H1 (cell line): Measurements from ENCODE around the gene GLE1. TPM values are rescaled to one million over a fixed set of nuclear protein-coding genes. Genes with fewer than 3 reads are reported as not detected.

ENCODE experiments used
- CTCF ChIA-PET: fragments of 300-600 bp; sonication (Branson Sonifier 250); formaldehyde crosslinking; loops from one replicate; lab custom pipeline; 2021; ENCODE audit not compliant: partially characterized antibody; lab: Charles Lee
- POLR2A ChIA-PET: fragments of 300-600 bp; sonication (Branson Sonifier 250); formaldehyde crosslinking; loops from one replicate; lab custom pipeline; 2021; ENCODE audit warnings: inconsistent platforms; ENCODE audit not compliant: partially characterized antibody; lab: Charles Lee
- DNase-seq, 2 experiments: peaks; one replicate each; pipeline versions ENCODE4 v3.0.0 to v3.0.0-alpha.2; 2010 to 2022; ENCODE audit warnings: low spot score in 2 of 2, low read depth in 1 of 2, mixed read lengths in 1 of 2
- FAIRE-seq: peaks from 2 replicates; lab custom pipeline; 2011; peaks lifted over from hg19 to GRCh38; lab: Jason Lieb, UNC
- H2AFZ ChIP-seq: 2 replicates; pipeline ENCODE4 v1.8.1; 2012; ENCODE audit warnings: low read length, inconsistent platforms
- H2AK5ac ChIP-seq: 2 replicates; pipeline ENCODE4 v1.6.1; 2013; ENCODE audit warnings: low read depth, low read length
- H2BK120ac ChIP-seq: replicated peaks from 2 replicates; pipeline ENCODE3; 2013; ENCODE audit warnings: low read depth, low read length, inconsistent platforms
- H2BK12ac ChIP-seq: 2 replicates; pipeline ENCODE4 v1.6.1; 2013; ENCODE audit warnings: low read depth, low read length
- H2BK15ac ChIP-seq: 2 replicates; pipeline ENCODE4 v1.6.1; 2013; ENCODE audit warnings: low read length
- H2BK20ac ChIP-seq: 2 replicates; pipeline ENCODE4 v1.6.1; 2013; ENCODE audit warnings: low read length
- H2BK5ac ChIP-seq: 2 replicates; pipeline ENCODE4 v1.6.1; 2013; ENCODE audit warnings: low read depth, low read length
- H3K14ac ChIP-seq: 2 replicates; pipeline ENCODE4 v1.6.1; 2013; ENCODE audit warnings: inconsistent platforms; ENCODE audit not compliant: insufficient read length
- H3K18ac ChIP-seq: 2 replicates; pipeline ENCODE4 v1.6.1; 2013; ENCODE audit warnings: low read length; ENCODE audit errors: extremely low read depth
- H3K23ac ChIP-seq: 2 replicates; pipeline ENCODE4 v1.6.1; 2013; ENCODE audit warnings: inconsistent platforms; ENCODE audit not compliant: insufficient read length
- H3K23me2 ChIP-seq: 2 replicates; pipeline ENCODE4 v1.6.1; 2013; ENCODE audit warnings: low read depth, low read length
- H3K27ac ChIP-seq: 2 replicates; pipeline ENCODE4 v1.6.1; 2011; ENCODE audit warnings: low read depth, low read length, inconsistent platforms
- H3K27me3 ChIP-seq, 4 experiments: replicated peaks in 1 of 4; 1 replicate in 1 of 4; 2 replicates in 3 of 4; pipeline versions ENCODE4 v1.6.1 to v1.8.1; 2011 to 2013; ENCODE audit warnings: low read length in 3 of 4, mild to moderate bottlenecking in 3 of 4, inconsistent platforms in 2 of 4, mixed read lengths in 2 of 4, moderate library complexity in 1 of 4; ENCODE audit not compliant: control insufficient read depth in 3 of 4, insufficient read depth in 3 of 4; ENCODE audit errors: extremely low read depth in 1 of 4
- H3K36me3 ChIP-seq, 4 experiments: 2 replicates each; pipeline versions ENCODE4 v1.6.1 to v1.8.1; 2011 to 2013; ENCODE audit warnings: mild to moderate bottlenecking in 4 of 4, low read length in 3 of 4, moderate library complexity in 2 of 4, control low read depth in 1 of 4, inconsistent platforms in 1 of 4; ENCODE audit not compliant: insufficient read depth in 4 of 4, control insufficient read depth in 2 of 4
- H3K4ac ChIP-seq: replicated peaks from 2 replicates; pipeline ENCODE3; 2013; ENCODE audit warnings: low read length, low read depth, mixed read lengths, inconsistent platforms; ENCODE audit not compliant: insufficient read length
- H3K4me1 ChIP-seq, 4 experiments: replicated peaks in 1 of 4; 1 replicate in 1 of 4; 2 replicates in 3 of 4; pipeline versions ENCODE4 v1.6.1 to v1.8.1; 2011 to 2013; ENCODE audit warnings: low read length in 3 of 4, inconsistent platforms in 2 of 4, mixed read lengths in 1 of 4; ENCODE audit not compliant: insufficient read depth in 4 of 4, control insufficient read depth in 3 of 4
- H3K4me2 ChIP-seq, 2 experiments: 2 replicates each; pipeline versions ENCODE4 v1.6.1 to v1.8.1; 2011 to 2013; ENCODE audit warnings: low read depth in 2 of 2, low read length in 2 of 2, control low read depth in 1 of 2, inconsistent platforms in 1 of 2, mild to moderate bottlenecking in 1 of 2; ENCODE audit not compliant: insufficient read depth in 1 of 2
- H3K4me3 ChIP-seq, 4 experiments: fragments of 200-600, 300-600 bp in 1 of 4; sonication (generic), shearing (Covaris generic), sonication (Bioruptor Twin) in 1 of 4; 2 replicates each; pipeline versions ENCODE4 v1.5.1 to v1.8.1; 2011 to 2016; ENCODE audit warnings: low read length in 4 of 4, low read depth in 3 of 4, control low read depth in 2 of 4, inconsistent platforms in 2 of 4, mild to moderate bottlenecking in 2 of 4, mixed read lengths in 1 of 4, moderate library complexity in 1 of 4; ENCODE audit not compliant: insufficient read depth in 2 of 4; ENCODE audit errors: extremely low read depth in 1 of 4
- H3K56ac ChIP-seq: replicated peaks from 2 replicates; pipeline ENCODE3; 2013; ENCODE audit warnings: low read depth, mild to moderate bottlenecking, mixed read lengths, low read length, inconsistent platforms; ENCODE audit not compliant: insufficient read length
- H3K79me1 ChIP-seq: 2 replicates; pipeline ENCODE4 v1.6.1; 2013; ENCODE audit warnings: low read depth, low read length, control low read depth
- H3K79me2 ChIP-seq, 2 experiments: 2 replicates each; pipeline versions ENCODE4 v1.6.1 to v1.8.1; 2012 to 2013; ENCODE audit warnings: low read length in 2 of 2, mild to moderate bottlenecking in 2 of 2, inconsistent platforms in 1 of 2; ENCODE audit not compliant: insufficient read depth in 2 of 2, control insufficient read depth in 1 of 2
- H3K9ac ChIP-seq, 4 experiments: replicated peaks in 1 of 4; 1 replicate in 1 of 4; 2 replicates in 3 of 4; pipeline versions ENCODE4 v1.6.1 to v1.8.1; 2011 to 2013; ENCODE audit warnings: low read depth in 3 of 4, low read length in 3 of 4, control low read depth in 2 of 4, mild to moderate bottlenecking in 2 of 4, moderate library complexity in 2 of 4, inconsistent platforms in 1 of 4; ENCODE audit errors: extremely low read depth in 1 of 4
- H3K9me3 ChIP-seq, 2 experiments: 2 replicates each; pipeline versions ENCODE4 v1.6.1 to v1.8.1; 2012 to 2013; ENCODE audit warnings: mild to moderate bottlenecking in 2 of 2, moderate library complexity in 2 of 2, control low read depth in 1 of 2, inconsistent platforms in 1 of 2, low read depth in 1 of 2, low read length in 1 of 2, mixed read lengths in 1 of 2; ENCODE audit not compliant: insufficient read depth in 2 of 2
- H4K20me1 ChIP-seq, 2 experiments: replicated peaks in 1 of 2; 2 replicates each; pipeline versions ENCODE3 to v1.8.1; 2011 to 2013; ENCODE audit warnings: inconsistent platforms in 2 of 2, low read length in 2 of 2, mild to moderate bottlenecking in 1 of 2; ENCODE audit not compliant: insufficient read depth in 2 of 2, control insufficient read depth in 1 of 2
- H4K5ac ChIP-seq: 2 replicates; pipeline ENCODE4 v1.6.1; 2013; ENCODE audit warnings: low read length, low read depth, mixed read lengths, inconsistent platforms; ENCODE audit not compliant: insufficient read length
- H4K8ac ChIP-seq: 2 replicates; pipeline ENCODE4 v1.8.0; 2013; ENCODE audit warnings: mild to moderate bottlenecking, moderate library complexity, low read length, inconsistent platforms; ENCODE audit not compliant: insufficient read depth; ENCODE audit errors: extremely low read depth
- H4K91ac ChIP-seq: replicated peaks from 2 replicates; pipeline ENCODE3; 2013; ENCODE audit warnings: low read length, mixed read lengths, inconsistent platforms; ENCODE audit not compliant: insufficient read length
- ATF3 ChIP-seq: IDR thresholded peaks from 2 replicates; pipeline ENCODE4 v1.6.1; 2011; ENCODE audit warnings: low read depth, mild to moderate bottlenecking, low read length; ENCODE audit not compliant: insufficient read depth
- EGR1 ChIP-seq: IDR thresholded peaks from 2 replicates; pipeline ENCODE4 v1.6.1; 2011; ENCODE audit warnings: low read depth, low read length, borderline replicate concordance
- FOSL1 ChIP-seq: IDR thresholded peaks from 2 replicates; pipeline ENCODE4 v1.6.1; 2011; ENCODE audit warnings: mild to moderate bottlenecking, low read depth, low read length, moderate library complexity; ENCODE audit not compliant: insufficient read depth
- GTF2F1 ChIP-seq: IDR thresholded peaks from 2 replicates; pipeline ENCODE4 v1.6.1; 2012; ENCODE audit warnings: low read depth, low read length, improper control_type of control experiment, borderline replicate concordance
- HDAC2 ChIP-seq, 2 experiments: fragments of 300-600 bp in 1 of 2; sonication (generic) in 1 of 2; IDR thresholded peaks; 2 replicates each; pipeline ENCODE4 v1.6.1; 2011 to 2012; ENCODE audit warnings: low read depth in 2 of 2, low read length in 2 of 2, mild to moderate bottlenecking in 2 of 2, moderate library complexity in 2 of 2, borderline replicate concordance in 1 of 2, inconsistent platforms in 1 of 2
- KDM5A ChIP-seq: fragments of 200-600 bp; IDR thresholded peaks from 2 replicates; pipeline ENCODE4 v1.7.1; 2012; ENCODE audit warnings: mild to moderate bottlenecking, low read length, inconsistent platforms, mixed read lengths
- MAFK ChIP-seq: IDR thresholded peaks from 2 replicates; pipeline ENCODE4 v1.6.1; 2012; ENCODE audit warnings: low read depth, mild to moderate bottlenecking, improper control_type of control experiment, low read length
- RNF2 ChIP-seq: fragments of 200-900, 300-1000 bp; sonication (generic); IDR thresholded peaks from 2 replicates; pipeline ENCODE4 v1.7.1; 2016; ENCODE audit warnings: borderline replicate concordance, low read depth, mild to moderate bottlenecking, antibody characterized with exemption, low read length; ENCODE audit not compliant: poor library complexity, severe bottlenecking; ENCODE audit errors: missing control alignments
- SIX5 ChIP-seq: IDR thresholded peaks from 2 replicates; pipeline ENCODE4 v1.6.1; 2011; ENCODE audit warnings: mild to moderate bottlenecking, low read depth, low read length
- TAF1 ChIP-seq: IDR thresholded peaks from 2 replicates; pipeline ENCODE4 v1.6.1; 2011; ENCODE audit warnings: mild to moderate bottlenecking, low read depth, low read length
- TAF7 ChIP-seq: optimal IDR thresholded peaks from 2 replicates; pipeline ENCODE3; 2011; ENCODE audit warnings: low read depth, mild to moderate bottlenecking, inconsistent platforms, low read length, moderate library complexity, borderline replicate concordance
- USF2 ChIP-seq: IDR thresholded peaks from 2 replicates; pipeline ENCODE4 v1.6.1; 2011; ENCODE audit warnings: low read length, improper control_type of control experiment
- WGBS, 2 experiments: shearing (Covaris generic) in 1 of 2; methylation state at CpG; one replicate each; pipeline versions ENCODE4 v1.1.6 to v1.1.7; 2013 to 2015; ENCODE audit warnings: low lambda C conversion rate in 2 of 2, mixed read lengths in 2 of 2, inconsistent platforms in 1 of 2, low coverage in 1 of 2, missing lambda C conversion rate in 1 of 2; ENCODE audit not compliant: insufficient replicate concordance in 2 of 2, insufficient coverage in 1 of 2, insufficient read length in 1 of 2; ENCODE audit errors: extremely low coverage in 1 of 2, missing lambda C conversion rate in 1 of 2; 5-methylcytosine and 5-hydroxymethylcytosine counted together
- polyA plus RNA-seq, 7 experiments: library from polyadenylated mRNA; depleted of rRNA in 3 of 7; stranded (reverse) in 5 of 7; unstranded in 2 of 7; fragments of >200 nt in 5 of 7; fragments of 200-250 nt in 2 of 7; gene quantifications; 1 replicate in 5 of 7; 2 replicates in 1 of 7; 4 replicates in 1 of 7; pipeline versions ENCODE4 v1.2.1 to v1.2.3, GENCODE V29; 2011 to 2013; ENCODE audit warnings: missing spikeins in 2 of 7, mixed read lengths in 2 of 7
- total RNA-seq: library from RNA; stranded (reverse); fragmentation: NEBNext Ultra II Directional; extraction: Animal tissue kit (Norgen Biotek cat#: 25700); gene quantifications from 2 replicates; pipeline ENCODE4 v1.2.1, GENCODE V29; 2021

GLE1 gene
- total and polyA plus RNA-seq, 2 of the 8 experiments (the other 6 are each of a cell fraction or from before 2014, with no cell fraction given), result 9.6 to 14.9 TPM

GRCh38 chr9:128512820-128513219, 8.3 kb downstream of the GLE1 start:
- DNase-seq, result no peak
- Histone ChIP-seq H4K20me1 (peaks cover 0 to 2% of the 10 kb centered on the region in 2 experiments), H3K79me2 (no peaks in the 10 kb centered on the region), H2AK5ac (no peak overlapping the region), H3K9me3 (no peaks in the 10 kb centered on the region), H3K4me3 (no peak overlapping the region), H3K9ac (no peak overlapping the region), H2BK120ac (no peak overlapping the region), H3K4me1 (no peaks in the 10 kb centered on the region), H2BK12ac (no peak overlapping the region), H2BK5ac (no peak overlapping the region), H3K56ac (no peak overlapping the region), H3K23ac (no peak overlapping the region), H3K4ac (no peak overlapping the region), H3K27ac (no peak overlapping the region), H4K91ac (no peak overlapping the region), H2AFZ (no peak overlapping the region), H3K79me1 (no peaks in the 10 kb centered on the region), H3K36me3 (peaks cover 0 to 6% (median 3%) of the 10 kb centered on the region in 4 experiments; a peak in 5 of 8 replicates), H3K23me2 (no peaks in the 10 kb centered on the region), H3K18ac (no peak overlapping the region), H3K14ac (no peak overlapping the region), H3K27me3 (no peaks in the 10 kb centered on the region), H3K4me2 (no peak overlapping the region), H2BK15ac (no peak overlapping the region), H4K5ac (no peak overlapping the region), H4K8ac (no peak overlapping the region), H2BK20ac (no peak overlapping the region)
- POLR2A ChIA-PET, result interaction anchor here (1.6 kb wide), 1 partner anchor 39 kb away, joined by 4 read pairs; the partner anchor contains the start of gene SPTAN1
- CTCF ChIA-PET, result interaction anchor here (0.6 to 1.0 kb wide), 2 partner anchors 8 to 479 kb away, joined by 3 to 4 read pairs; no protein-coding TSS in a partner anchor
- 93% methylated on average over 9 of the region's 9 CpGs; no CpG with 5 or more reads in 1 of the 2 experiments for WGBS, 2 experiments
- FAIRE-seq, result no peak
- no peak for TF ChIP-seq FOSL1
- no peak for TF ChIP-seq USF2
- TF ChIP-seq RNF2, result no peak
- TF ChIP-seq HDAC2 (IDR thresholded peaks at IDR 0.05; ENCODE audit: borderline replicate concordance in 1 of 2, low read depth in 2 of 2, low read length in 2 of 2), result no peak
- TF ChIP-seq TAF7, result no peak
- no peak for TF ChIP-seq TAF1
- TF ChIP-seq MAFK, result no peak
- TF ChIP-seq ATF3, result no peak
- no peak for TF ChIP-seq SIX5
- no peak for TF ChIP-seq KDM5A
- no peak for TF ChIP-seq GTF2F1
- TF ChIP-seq EGR1, result no peak
